IMR-90 (cell line): ENCODE measurements around the gene WFDC9. TPM values are rescaled to one million over a fixed set of nuclear protein-coding genes. Genes with fewer than 3 reads are reported as not detected.
"Not testable (repeated sequence)": the region's sequence is repeated elsewhere in the genome, so short reads cannot be mapped to it uniquely, and the experiment has no call there.

Experiments used
- ATAC-seq: fragments of 200-7000 bp; cut with Tn5 transposase; 2 replicates; pipeline ENCODE4 v1.9.1; 2020; ENCODE audit warnings: low read depth, mild to moderate bottlenecking, moderate library complexity
- BruUV-seq: library from RNA; stranded (reverse); fragments of 400-500 nt; replicated peaks from 2 replicates; lab custom pipeline; 2021; lab: Mats Ljungman, UMichigan
- CTCF ChIA-PET: fragments of 300-600 bp; formaldehyde crosslinking; extraction: SDS; loops from one replicate; lab custom pipeline; 2021; ENCODE audit warnings: antibody characterized with exemption; lab: Yijun Ruan, JAX
- POLR2A ChIA-PET: fragments of 300-600 bp; sonication (Branson Sonifier 250); formaldehyde crosslinking; loops from one replicate; lab custom pipeline; 2022; ENCODE audit warnings: antibody characterized with exemption; ENCODE audit not compliant: unreplicated experiment; lab: Charles Lee
- DNase-seq: peaks from one replicate; pipeline ENCODE4 v3.0.0; 2013
- H2AFZ ChIP-seq: replicated peaks from 2 replicates; pipeline ENCODE3; 2013; ENCODE audit warnings: low read length, mild to moderate bottlenecking; ENCODE audit not compliant: poor library complexity
- H2AK5ac ChIP-seq: 2 replicates; pipeline ENCODE4 v1.6.1; 2013; ENCODE audit warnings: low read depth, low read length, inconsistent platforms
- H2AK9ac ChIP-seq: replicated peaks from 2 replicates; pipeline ENCODE3; 2013; ENCODE audit warnings: mild to moderate bottlenecking, low read depth, low read length, moderate library complexity; ENCODE audit not compliant: poor library complexity
- H2BK120ac ChIP-seq: 2 replicates; pipeline ENCODE4 v1.6.1; 2013; ENCODE audit warnings: low read depth, low read length, inconsistent platforms
- H2BK15ac ChIP-seq: 3 replicates; pipeline ENCODE4 v1.6.1; 2013; ENCODE audit warnings: low read depth, low read length, inconsistent platforms
- H2BK20ac ChIP-seq: 2 replicates; pipeline ENCODE4 v1.6.1; 2013; ENCODE audit warnings: low read depth, mild to moderate bottlenecking, inconsistent platforms, low read length, moderate library complexity
- H2BK5ac ChIP-seq: 2 replicates; pipeline ENCODE4 v1.6.1; 2013; ENCODE audit warnings: mild to moderate bottlenecking, low read depth, low read length, inconsistent platforms; ENCODE audit not compliant: poor library complexity, severe bottlenecking
- H3K14ac ChIP-seq: replicated peaks from 2 replicates; pipeline ENCODE4 v1.6.1; 2013; ENCODE audit warnings: low read depth, low read length, inconsistent platforms
- H3K18ac ChIP-seq: 2 replicates; pipeline ENCODE4 v1.6.1; 2013; ENCODE audit warnings: low read depth, low read length, control low read depth
- H3K23ac ChIP-seq: 2 replicates; pipeline ENCODE4 v1.6.1; 2013; ENCODE audit warnings: low read depth, low read length, inconsistent platforms
- H3K27ac ChIP-seq: 2 replicates; pipeline ENCODE4 v1.5.1; 2013; ENCODE audit warnings: mild to moderate bottlenecking, control low read depth, low read length; ENCODE audit not compliant: insufficient read depth
- H3K27me3 ChIP-seq: 2 replicates; pipeline ENCODE4 v1.6.1; 2013; ENCODE audit warnings: low read length; ENCODE audit not compliant: control insufficient read depth, insufficient read depth
- H3K36me3 ChIP-seq: 2 replicates; pipeline ENCODE4 v1.6.1; 2013; ENCODE audit warnings: low read length, mixed read lengths; ENCODE audit not compliant: control insufficient read depth, insufficient read depth
- H3K4ac ChIP-seq: 2 replicates; pipeline ENCODE4 v1.6.1; 2013; ENCODE audit warnings: low read depth, low read length, inconsistent platforms
- H3K4me1 ChIP-seq: 2 replicates; pipeline ENCODE4 v1.6.1; 2013; ENCODE audit warnings: low read length, mixed read lengths; ENCODE audit not compliant: control insufficient read depth, insufficient read depth
- H3K4me2 ChIP-seq: 2 replicates; pipeline ENCODE4 v1.6.1; 2013; ENCODE audit warnings: low read depth, mild to moderate bottlenecking, control low read depth, low read length, moderate library complexity
- H3K4me3 ChIP-seq: 2 replicates; pipeline ENCODE4 v1.5.1; 2013; ENCODE audit warnings: low read depth, mild to moderate bottlenecking, control low read depth, low read length, moderate library complexity; ENCODE audit not compliant: insufficient read depth
- H3K56ac ChIP-seq: 2 replicates; pipeline ENCODE4 v1.6.1; 2013; ENCODE audit warnings: low read length, inconsistent platforms; ENCODE audit not compliant: insufficient read depth; ENCODE audit errors: extremely low read depth
- H3K79me1 ChIP-seq, 2 experiments: 2 replicates each; pipeline ENCODE4 v1.6.1; 2013; ENCODE audit warnings: low read length in 2 of 2, inconsistent platforms in 1 of 2, low read depth in 1 of 2
- H3K9ac ChIP-seq: 2 replicates; pipeline ENCODE4 v1.6.1; 2013; ENCODE audit warnings: low read depth, low read length, control low read depth
- H3K9me1 ChIP-seq: 2 replicates; pipeline ENCODE4 v1.6.1; 2013; ENCODE audit warnings: low read length, inconsistent platforms; ENCODE audit not compliant: insufficient read depth
- H3K9me3 ChIP-seq: 2 replicates; pipeline ENCODE4 v1.6.1; 2013; ENCODE audit warnings: low read length; ENCODE audit not compliant: control insufficient read depth, insufficient read depth
- H4K20me1 ChIP-seq: 2 replicates; pipeline ENCODE4 v1.6.1; 2013; ENCODE audit warnings: low read length, inconsistent platforms; ENCODE audit not compliant: insufficient read depth
- H4K5ac ChIP-seq: 2 replicates; pipeline ENCODE4 v1.6.1; 2013; ENCODE audit warnings: mild to moderate bottlenecking, low read depth, low read length, control low read depth
- H4K8ac ChIP-seq, 2 experiments: 2 replicates each; pipeline ENCODE4 v1.6.1; 2013; ENCODE audit warnings: low read depth in 2 of 2, low read length in 2 of 2, control low read depth in 1 of 2, inconsistent platforms in 1 of 2
- H4K91ac ChIP-seq: 2 replicates; pipeline ENCODE4 v1.6.1; 2013; ENCODE audit warnings: low read depth, low read length, inconsistent platforms; ENCODE audit not compliant: insufficient read depth
- CEBPB ChIP-seq: IDR thresholded peaks from 2 replicates; pipeline ENCODE4 v1.6.1; 2012; ENCODE audit warnings: low read depth, low read length, improper control_type of control experiment
- CHD1 ChIP-seq: IDR thresholded peaks from 2 replicates; pipeline ENCODE4 v1.6.1; 2012; ENCODE audit warnings: low read depth, low read length, improper control_type of control experiment
- POLR2A ChIP-seq: IDR thresholded peaks from 2 replicates; pipeline ENCODE4 v1.6.1; 2012; ENCODE audit warnings: mild to moderate bottlenecking, low read depth, low read length
- RAD21 ChIP-seq: IDR thresholded peaks from 2 replicates; pipeline ENCODE4 v1.6.1; 2012; ENCODE audit warnings: low read length, improper control_type of control experiment
- RFX5 ChIP-seq: IDR thresholded peaks from 2 replicates; pipeline ENCODE4 v1.8.0; 2012; ENCODE audit warnings: low read depth, mild to moderate bottlenecking, low read length, moderate library complexity
- SMC3 ChIP-seq: fragments of 150-350 bp; IDR thresholded peaks from 2 replicates; pipeline ENCODE4 v1.6.1; 2016; ENCODE audit warnings: low read depth, mild to moderate bottlenecking, antibody characterized with exemption, low read length, moderate library complexity
- WGBS, 2 experiments: methylation state at CpG; one replicate each; pipeline versions ENCODE4 v1.1.5 to v1.1.7; 2013; ENCODE audit warnings: missing lambda C conversion rate in 2 of 2; ENCODE audit not compliant: insufficient read length in 1 of 2; ENCODE audit errors: extremely low coverage in 2 of 2; 5-methylcytosine and 5-hydroxymethylcytosine counted together
- dilution Hi-C: fragments of 300-500 bp; cut with HindIII; formaldehyde crosslinking; loops from one replicate; pipeline ENCODE4 v1.14.3; 2018; ENCODE audit warnings: low sequenced_read_pairs; ENCODE audit not compliant: unreplicated experiment
- in situ Hi-C: fragments of 300-500 bp; cut with MboI; formaldehyde crosslinking; loops from 3 replicates; pipeline ENCODE4 v1.14.3; 2019; ENCODE audit warnings: low sequenced_read_pairs, inconsistent platforms, mixed read lengths
- intact Hi-C: fragments of 100-400 bp; cut with micrococcal nuclease; formaldehyde crosslinking; loops from 2 replicates; pipeline ENCODE4 v1.10.0; 2022
- polyA plus RNA-seq, 3 experiments: library from polyadenylated mRNA; depleted of rRNA; stranded (reverse); fragments of >200 nt; gene quantifications; 2 replicates each; pipeline ENCODE4 v1.2.3, GENCODE V29; 2012; ENCODE audit warnings: low replicate concordance in 1 of 3
- total RNA-seq: library from RNA; depleted of rRNA; stranded (reverse); fragments of >200 nt; gene quantifications from 2 replicates; pipeline ENCODE4 v1.2.3, GENCODE V29; 2012
- TF ChIP-seq, protein P1 (sequence below): conservative IDR thresholded peaks from 2 replicates; pipeline ENCODE4 v1.5.1; 2012; ENCODE audit warnings: mild to moderate bottlenecking, low read depth, low read length, improper control_type of control experiment
- TF ChIP-seq, protein P2 (sequence below): fragments of 150-350 bp; IDR thresholded peaks from 2 replicates; pipeline ENCODE4 v1.6.1; 2016; ENCODE audit warnings: low read depth, mild to moderate bottlenecking, low read length, moderate library complexity, borderline replicate concordance

The WFDC9 gene
- total and polyA plus RNA-seq, 2 of the 4 experiments (the other 2 are of a cell fraction): not detected

DNA sequence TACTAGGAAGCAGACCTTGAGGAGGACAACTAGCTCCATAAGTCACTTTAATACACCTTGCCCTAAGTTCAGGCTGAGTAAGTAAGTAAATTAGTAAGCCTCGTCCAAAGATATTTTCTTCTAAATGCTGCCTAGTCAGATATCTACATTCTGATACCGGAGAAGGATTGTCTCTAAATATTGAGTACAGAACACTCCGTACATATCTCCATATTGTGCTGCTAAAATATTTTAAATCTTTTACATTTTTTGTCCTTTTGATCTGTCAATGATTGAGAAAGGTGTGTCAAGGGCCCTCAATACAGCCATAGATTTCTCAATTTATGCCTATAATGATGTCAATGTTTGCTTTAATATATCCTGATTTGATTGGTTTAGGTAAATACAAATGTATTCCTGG, 55.2 kb downstream of the WFDC9 start:
- ATAC-seq (no peak), DNase-seq (no peak)
- H3K36me3 ChIP-seq: no peaks in the 10 kb centered on the region
- intact Hi-C loops (loop anchor here (5.0 kb wide), 1 partner anchor 264 kb away; no protein-coding TSS in a partner anchor), dilution Hi-C loops (no loop called here), in situ Hi-C loops (no loop called here)
- TF ChIP-seq CEBPB (no peak), CHD1 (no peak), POLR2A (no peak), RFX5 (no peak), RAD21 (no peak), SMC3 (no peak)
- TF ChIP-seq, protein P1, sequence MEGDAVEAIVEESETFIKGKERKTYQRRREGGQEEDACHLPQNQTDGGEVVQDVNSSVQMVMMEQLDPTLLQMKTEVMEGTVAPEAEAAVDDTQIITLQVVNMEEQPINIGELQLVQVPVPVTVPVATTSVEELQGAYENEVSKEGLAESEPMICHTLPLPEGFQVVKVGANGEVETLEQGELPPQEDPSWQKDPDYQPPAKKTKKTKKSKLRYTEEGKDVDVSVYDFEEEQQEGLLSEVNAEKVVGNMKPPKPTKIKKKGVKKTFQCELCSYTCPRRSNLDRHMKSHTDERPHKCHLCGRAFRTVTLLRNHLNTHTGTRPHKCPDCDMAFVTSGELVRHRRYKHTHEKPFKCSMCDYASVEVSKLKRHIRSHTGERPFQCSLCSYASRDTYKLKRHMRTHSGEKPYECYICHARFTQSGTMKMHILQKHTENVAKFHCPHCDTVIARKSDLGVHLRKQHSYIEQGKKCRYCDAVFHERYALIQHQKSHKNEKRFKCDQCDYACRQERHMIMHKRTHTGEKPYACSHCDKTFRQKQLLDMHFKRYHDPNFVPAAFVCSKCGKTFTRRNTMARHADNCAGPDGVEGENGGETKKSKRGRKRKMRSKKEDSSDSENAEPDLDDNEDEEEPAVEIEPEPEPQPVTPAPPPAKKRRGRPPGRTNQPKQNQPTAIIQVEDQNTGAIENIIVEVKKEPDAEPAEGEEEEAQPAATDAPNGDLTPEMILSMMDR: no peak
- TF ChIP-seq, protein P2, sequence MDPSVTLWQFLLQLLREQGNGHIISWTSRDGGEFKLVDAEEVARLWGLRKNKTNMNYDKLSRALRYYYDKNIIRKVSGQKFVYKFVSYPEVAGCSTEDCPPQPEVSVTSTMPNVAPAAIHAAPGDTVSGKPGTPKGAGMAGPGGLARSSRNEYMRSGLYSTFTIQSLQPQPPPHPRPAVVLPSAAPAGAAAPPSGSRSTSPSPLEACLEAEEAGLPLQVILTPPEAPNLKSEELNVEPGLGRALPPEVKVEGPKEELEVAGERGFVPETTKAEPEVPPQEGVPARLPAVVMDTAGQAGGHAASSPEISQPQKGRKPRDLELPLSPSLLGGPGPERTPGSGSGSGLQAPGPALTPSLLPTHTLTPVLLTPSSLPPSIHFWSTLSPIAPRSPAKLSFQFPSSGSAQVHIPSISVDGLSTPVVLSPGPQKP: no peak
- H2AFZ ChIP-seq: no peak overlapping the region
- H2AK9ac ChIP-seq: no peak overlapping the region
- no peak overlapping the region for H2AK5ac ChIP-seq
- H3K4ac ChIP-seq: no peak overlapping the region
- no peak overlapping the region for H3K9ac ChIP-seq
- H4K5ac ChIP-seq: no peak overlapping the region
- no peak overlapping the region for H2BK20ac ChIP-seq
- ChIA-PET CTCF (no interaction called here), POLR2A (no interaction called here)
- no peak overlapping the region for H2BK15ac ChIP-seq
- H3K4me2 ChIP-seq: no peak overlapping the region
- no peak overlapping the region for H3K56ac ChIP-seq
- BruUV-seq: no TSS peak
- H3K9me3 ChIP-seq: no peaks in the 10 kb centered on the region
- no peaks in the 10 kb centered on the region for H4K20me1 ChIP-seq
- H4K8ac ChIP-seq: no peak overlapping the region
- H3K18ac ChIP-seq: no peak overlapping the region
- H3K79me1 ChIP-seq: no peaks in the 10 kb centered on the region
- H4K91ac ChIP-seq: no peak overlapping the region
- H2BK5ac ChIP-seq: no peak overlapping the region
- WGBS, 2 experiments: no CpG with 5 or more reads among the region's 3 CpGs
- no peaks in the 10 kb centered on the region for H3K4me1 ChIP-seq
- no peak overlapping the region for H3K14ac ChIP-seq
- no peaks in the 10 kb centered on the region for H3K9me1 ChIP-seq
- H3K4me3 ChIP-seq: no peak overlapping the region
- H3K27me3 ChIP-seq: no peaks in the 10 kb centered on the region
- H2BK120ac ChIP-seq: no peak overlapping the region
- no peak overlapping the region for H3K27ac ChIP-seq
- H3K23ac ChIP-seq: no peak overlapping the region

DNA sequence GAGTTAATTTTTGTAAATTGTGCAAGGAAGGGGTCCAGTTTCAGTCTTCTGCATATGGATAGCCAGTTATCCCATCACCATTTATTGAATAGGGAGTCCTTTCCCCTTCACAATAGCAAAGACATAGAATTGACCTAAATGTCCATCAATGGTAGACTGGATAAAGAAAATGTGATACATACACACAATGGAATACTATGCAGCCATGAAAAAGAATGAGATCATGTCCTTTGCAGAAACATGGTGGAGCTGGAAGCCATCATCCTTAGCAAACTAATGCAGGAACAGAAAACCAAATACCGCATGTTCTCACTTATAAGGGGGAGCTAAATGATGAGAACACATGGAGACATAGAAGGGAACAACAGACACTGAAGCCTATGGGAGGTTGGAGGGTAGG, 61.4 kb downstream of the WFDC9 start:
- POLR2A ChIA-PET, H2AK5ac ChIP-seq, H4K20me1 ChIP-seq, H3K9me3 ChIP-seq, H3K56ac ChIP-seq, H3K4me2 ChIP-seq, CTCF ChIA-PET, H4K91ac ChIP-seq, H3K18ac ChIP-seq, dilution Hi-C loops, H3K4ac ChIP-seq, ATAC-seq, H2BK15ac ChIP-seq, H2BK20ac ChIP-seq, H4K5ac ChIP-seq, BruUV-seq, H3K23ac ChIP-seq, in situ Hi-C loops, H3K27ac ChIP-seq, H3K4me3 ChIP-seq, H4K8ac ChIP-seq, H3K4me1 ChIP-seq, H2BK5ac ChIP-seq, H3K9me1 ChIP-seq, H3K79me1 ChIP-seq, H3K14ac ChIP-seq, intact Hi-C loops, H2BK120ac ChIP-seq, H3K9ac ChIP-seq, H2AK9ac ChIP-seq, DNase-seq, H3K27me3 ChIP-seq, H3K36me3 ChIP-seq, H2AFZ ChIP-seq: not testable (repeated sequence)
- no CpG with 5 or more reads among the region's 1 CpG for WGBS, 2 experiments
